K562 (cell line): ENCODE measurements around the gene MTF1. TPM values are rescaled to one million over a fixed set of nuclear protein-coding genes. Genes with fewer than 3 reads are reported as not detected.
A peak's percentile ranks its signal among the peaks of the same experiment; 100 is the strongest.

Experiments
- ATAC-seq: fragments of 200-7000 bp; cut with Tn5 transposase; 3 replicates; pipeline ENCODE4 v1.9.1; 2020; ENCODE audit warnings: moderate library complexity
- BruUV-seq: library from RNA; stranded (reverse); fragments of 400-500 nt; replicated peaks from 2 replicates; lab custom pipeline; 2021; lab: Mats Ljungman, UMichigan
- CTCF ChIA-PET: fragments of 300-600 bp; formaldehyde crosslinking; extraction: SDS; loops from one replicate; lab custom pipeline; 2021; ENCODE audit warnings: low intra/inter-chr PET ratio; lab: Yijun Ruan, JAX
- POLR2A ChIA-PET: fragments of 300-600, 350-650 bp; sonication (Branson Sonifier 250); formaldehyde crosslinking; extraction: SDS; loops from one replicate; lab custom pipeline; 2021; ENCODE audit warnings: antibody characterized with exemption, inconsistent platforms; lab: Yijun Ruan, JAX
- DNase-seq, 4 experiments: peaks; one replicate each; pipeline versions ENCODE4 v3.0.0 to v3.0.0-alpha.2; 2011 to 2018; ENCODE audit warnings: low spot score in 3 of 4, mixed read lengths in 3 of 4; ENCODE audit errors: extremely low read depth in 1 of 4
- FAIRE-seq: peaks from 2 replicates; lab custom pipeline; 2011; peaks lifted over from hg19 to GRCh38; lab: Jason Lieb, UNC
- H2AFZ ChIP-seq: 2 replicates; pipeline ENCODE4 v1.6.0; 2011; ENCODE audit warnings: low read depth, low read length, control low read depth, inconsistent platforms
- H3K27ac ChIP-seq: fragments of 200-600 bp; 3 replicates; pipeline ENCODE4 v1.8.0; 2011; ENCODE audit warnings: low read depth, mild to moderate bottlenecking, control low read depth, inconsistent platforms, low read length, moderate library complexity, mixed read lengths; ENCODE audit errors: extremely low read depth
- H3K27me3 ChIP-seq, 2 experiments: fragments of 300-600 bp in 1 of 2; 2 replicates in 1 of 2; 3 replicates in 1 of 2; pipeline versions ENCODE4 v1.6.0 to v1.8.0; 2011; ENCODE audit warnings: inconsistent platforms in 2 of 2, low read length in 2 of 2, mild to moderate bottlenecking in 1 of 2, mixed read lengths in 1 of 2, moderate library complexity in 1 of 2; ENCODE audit not compliant: control insufficient read depth in 2 of 2, insufficient read depth in 2 of 2
- H3K36me3 ChIP-seq: fragments of 300-600 bp; 3 replicates; pipeline ENCODE4 v1.8.0; 2011; ENCODE audit warnings: mild to moderate bottlenecking, low read length, inconsistent platforms; ENCODE audit not compliant: control insufficient read depth, insufficient read depth
- H3K4me1 ChIP-seq, 2 experiments: fragments of 200-600 bp in 1 of 2; replicated peaks in 1 of 2; 2 replicates in 1 of 2; 3 replicates in 1 of 2; pipeline versions ENCODE4 v1.5.1 to v1.8.0; 2011; ENCODE audit warnings: inconsistent platforms in 2 of 2, low read length in 2 of 2, mild to moderate bottlenecking in 1 of 2, mixed read lengths in 1 of 2, moderate library complexity in 1 of 2; ENCODE audit not compliant: control insufficient read depth in 2 of 2, insufficient read depth in 2 of 2
- H3K4me2 ChIP-seq: 2 replicates; pipeline ENCODE4 v1.6.1; 2011; ENCODE audit warnings: low read length, control low read depth, inconsistent platforms, mixed read lengths; ENCODE audit not compliant: insufficient read depth
- H3K4me3 ChIP-seq: fragments of 200-600 bp; sonication (generic), shearing (Covaris generic); 2 replicates; pipeline ENCODE4 v1.5.1; 2016; ENCODE audit warnings: control low read depth, inconsistent platforms
- H3K79me2 ChIP-seq: fragments of 200-600 bp; 3 replicates; pipeline ENCODE4 v1.8.0; 2011; ENCODE audit warnings: low read length, inconsistent platforms; ENCODE audit not compliant: control insufficient read depth, insufficient read depth
- H3K9ac ChIP-seq, 2 experiments: 2 replicates each; pipeline versions ENCODE4 v1.6.0 to v1.6.1; 2011; ENCODE audit warnings: low read depth in 2 of 2, low read length in 2 of 2, control low read depth in 1 of 2, inconsistent platforms in 1 of 2, mild to moderate bottlenecking in 1 of 2, mixed read lengths in 1 of 2; ENCODE audit not compliant: insufficient read depth in 1 of 2
- H3K9me1 ChIP-seq: one replicate; pipeline ENCODE4 v1.6.0; 2011; ENCODE audit warnings: inconsistent platforms, mild to moderate bottlenecking, low read length, moderate library complexity; ENCODE audit not compliant: control insufficient read depth, insufficient read depth
- H3K9me3 ChIP-seq: replicated peaks from 2 replicates; pipeline ENCODE4 v1.5.1; 2011; ENCODE audit warnings: low read depth, low read length, inconsistent platforms; ENCODE audit not compliant: control insufficient read depth, insufficient read depth
- H4K20me1 ChIP-seq: replicated peaks from 2 replicates; pipeline ENCODE4 v1.6.1; 2011; ENCODE audit warnings: low read length, inconsistent platforms, mixed read lengths; ENCODE audit not compliant: control insufficient read depth, insufficient read depth
- MCM3 ChIP-seq: fragments of 450-650 bp; IDR thresholded peaks from 2 replicates; pipeline ENCODE4 v1.6.1; 2016
- PRPF4 ChIP-seq: fragments of 200-400 bp; formaldehyde crosslinking; IDR thresholded peaks from one replicate; pipeline ENCODE4 v1.6.1; 2017; ENCODE audit warnings: low read length, low read depth, mild to moderate bottlenecking; ENCODE audit not compliant: insufficient read depth, poor library complexity, severe bottlenecking
- XRCC3 ChIP-seq: fragments of 450-650 bp; IDR thresholded peaks from 2 replicates; pipeline ENCODE4 v1.6.1; 2017; ENCODE audit warnings: mild to moderate bottlenecking, moderate library complexity
- WGBS: fragments of 100-300 bp; shearing (Covaris generic); methylation state at CpG from one replicate; pipeline ENCODE4 v1.1.6; 2016; ENCODE audit warnings: low coverage, mixed read lengths; ENCODE audit not compliant: insufficient coverage; ENCODE audit errors: missing lambda C conversion rate; 5-methylcytosine and 5-hydroxymethylcytosine counted together
- in situ Hi-C: fragments of 300-500 bp; cut with MboI; formaldehyde crosslinking; loops from 4 replicates; pipeline ENCODE4 v1.15.0; 2018; ENCODE audit warnings: inconsistent platforms, mixed read lengths
- intact Hi-C: fragments of 100-400 bp; cut with micrococcal nuclease; formaldehyde crosslinking; loops from 2 replicates; pipeline ENCODE4 v1.14.2; 2022
- polyA plus RNA-seq, 8 experiments: library from polyadenylated mRNA; depleted of rRNA in 4 of 8; stranded (reverse) in 5 of 8; unstranded in 3 of 8; fragments of >200 nt; fragmentation: Nextera tagmentation in 2 of 8; fragmentation: Illumina TruSeq in 1 of 8; extraction: Ambion mirVana in 2 of 8; extraction: Trizol in 1 of 8; gene quantifications; 2 replicates each; pipeline versions ENCODE4 v1.2.1 to v1.2.3, GENCODE V29; 2011 to 2014; ENCODE audit warnings: inconsistent platforms in 1 of 8, missing spikeins in 1 of 8
- total RNA-seq, 7 experiments: library from RNA; depleted of rRNA in 6 of 7; stranded (reverse); fragments of >200 nt in 6 of 7; fragmentation: Illumina TruSeq in 2 of 7; extraction: Trizol in 2 of 7; gene quantifications; 2 replicates each; pipeline versions ENCODE4 v1.2.1 to v1.2.3, GENCODE V29; 2011 to 2021; ENCODE audit warnings: low replicate concordance in 1 of 7
- TF ChIP-seq, protein P1 (sequence below): IDR thresholded peaks from 2 replicates; pipeline ENCODE4 v1.6.1; 2016; ENCODE audit warnings: missing genetic modification characterization, missing compliant biosample characterization

Gene MTF1
- total and polyA plus RNA-seq, 9 of the 15 experiments (the other 6 are each of a cell fraction or from before 2014, with no cell fraction given): 1.1 to 12.2 (median 4.3) TPM

DNA sequence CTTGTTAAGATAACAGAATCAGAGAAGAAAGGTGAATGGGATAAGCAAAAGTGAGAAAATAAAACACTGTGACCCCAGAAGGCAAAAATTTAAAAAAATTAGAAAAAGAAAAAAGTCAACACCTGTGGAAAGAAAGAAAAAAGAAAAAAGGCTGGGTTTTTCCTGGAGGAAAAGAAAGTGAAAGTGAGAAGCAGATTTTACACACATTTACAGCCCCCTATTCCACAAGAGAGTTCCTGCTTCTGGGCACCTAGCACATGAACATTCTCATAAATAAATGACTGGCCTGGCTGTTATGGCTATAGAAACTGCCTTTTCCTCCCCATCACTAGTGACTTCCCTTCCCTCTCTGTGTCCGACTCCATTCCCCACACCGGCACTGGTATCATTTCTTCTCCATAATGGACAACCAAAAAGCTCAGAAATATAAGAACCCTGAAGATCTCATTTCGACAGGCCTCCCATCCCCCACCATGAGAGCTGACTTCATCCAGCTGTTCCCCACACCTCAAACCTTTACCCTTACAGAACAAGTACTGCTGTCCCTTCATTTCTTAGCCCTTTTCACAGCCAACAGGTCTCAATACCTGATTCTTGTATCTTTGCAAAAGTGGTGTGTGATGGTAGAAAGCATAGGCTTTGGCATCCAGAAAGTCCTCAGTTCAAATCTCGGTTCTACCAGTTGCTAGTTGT is 12.6 kb downstream of the MTF1 start:
- H2AFZ ChIP-seq: no peak overlapping the region
- no peaks in the 10 kb centered on the region for H3K27me3 ChIP-seq
- no peaks in the 10 kb centered on the region for H3K9me3 ChIP-seq
- H3K27ac ChIP-seq: no peak overlapping the region
- peaks cover 38% of the 10 kb centered on the region; the same call in 2 of the 3 replicates for H3K36me3 ChIP-seq
- BruUV-seq: no TSS peak
- WGBS: 53% methylated on average over 4 of the region's 4 CpGs
- DNase-seq (no peak), FAIRE-seq (no peak), ATAC-seq (no peak)
- H3K4me1 ChIP-seq: peaks cover 0 to 20% of the 10 kb centered on the region in 2 experiments; a peak in 3 of 5 replicates
- ChIA-PET CTCF (no interaction called here), POLR2A (interaction anchor here (1.0 to 2.8 kb wide), 2 partner anchors 9 to 13 kb away, joined by 3 to 8 read pairs; partner anchors contain the start of gene MTF1)
- H3K4me2 ChIP-seq: no peak overlapping the region
- no peaks in the 10 kb centered on the region for H3K9me1 ChIP-seq
- TF ChIP-seq XRCC3 (no peak), MCM3 (no peak), PRPF4 (no peak)
- TF ChIP-seq, protein P1, sequence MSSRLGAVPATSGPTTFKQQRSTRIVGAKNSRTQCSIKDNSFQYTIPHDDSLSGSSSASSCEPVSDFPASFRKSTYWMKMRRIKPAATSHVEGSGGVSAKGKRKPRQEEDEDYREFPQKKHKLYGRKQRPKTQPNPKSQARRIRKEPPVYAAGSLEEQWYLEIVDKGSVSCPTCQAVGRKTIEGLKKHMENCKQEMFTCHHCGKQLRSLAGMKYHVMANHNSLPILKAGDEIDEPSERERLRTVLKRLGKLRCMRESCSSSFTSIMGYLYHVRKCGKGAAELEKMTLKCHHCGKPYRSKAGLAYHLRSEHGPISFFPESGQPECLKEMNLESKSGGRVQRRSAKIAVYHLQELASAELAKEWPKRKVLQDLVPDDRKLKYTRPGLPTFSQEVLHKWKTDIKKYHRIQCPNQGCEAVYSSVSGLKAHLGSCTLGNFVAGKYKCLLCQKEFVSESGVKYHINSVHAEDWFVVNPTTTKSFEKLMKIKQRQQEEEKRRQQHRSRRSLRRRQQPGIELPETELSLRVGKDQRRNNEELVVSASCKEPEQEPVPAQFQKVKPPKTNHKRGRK: peak; percentile 61
- in situ Hi-C loops (no loop called here), intact Hi-C loops (no loop called here)
- peaks cover 52% of the 10 kb centered on the region for H3K79me2 ChIP-seq
- H4K20me1 ChIP-seq: 0 out of 2 replicates have a peak, but pooled peaks cover 2% of the 10 kb centered on the region
- no peak overlapping the region for H3K4me3 ChIP-seq
- H3K9ac ChIP-seq: no peak overlapping the region
